Prostate gland (tissue), 2 donors: ENCODE measurements around the gene IL2RA.

Experiments used
- CTCF ChIP-seq, 4 experiments: fragments of 200-600 bp in 2 of 4; fragments of 450-650 bp in 2 of 4; sonication (generic) in 2 of 4; IDR thresholded peaks; 1 replicate in 3 of 4; 2 replicates in 1 of 4; pipeline ENCODE4 v1.5.1; 2016 to 2019; ENCODE audit warnings: antibody characterized with exemption in 4 of 4, mild to moderate bottlenecking in 2 of 4, moderate library complexity in 2 of 4
- POLR2AphosphoS5 ChIP-seq: sonication (generic); formaldehyde crosslinking; IDR thresholded peaks from one replicate; pipeline ENCODE4 v1.6.1; 2017; ENCODE audit warnings: antibody characterized with exemption

DNA sequence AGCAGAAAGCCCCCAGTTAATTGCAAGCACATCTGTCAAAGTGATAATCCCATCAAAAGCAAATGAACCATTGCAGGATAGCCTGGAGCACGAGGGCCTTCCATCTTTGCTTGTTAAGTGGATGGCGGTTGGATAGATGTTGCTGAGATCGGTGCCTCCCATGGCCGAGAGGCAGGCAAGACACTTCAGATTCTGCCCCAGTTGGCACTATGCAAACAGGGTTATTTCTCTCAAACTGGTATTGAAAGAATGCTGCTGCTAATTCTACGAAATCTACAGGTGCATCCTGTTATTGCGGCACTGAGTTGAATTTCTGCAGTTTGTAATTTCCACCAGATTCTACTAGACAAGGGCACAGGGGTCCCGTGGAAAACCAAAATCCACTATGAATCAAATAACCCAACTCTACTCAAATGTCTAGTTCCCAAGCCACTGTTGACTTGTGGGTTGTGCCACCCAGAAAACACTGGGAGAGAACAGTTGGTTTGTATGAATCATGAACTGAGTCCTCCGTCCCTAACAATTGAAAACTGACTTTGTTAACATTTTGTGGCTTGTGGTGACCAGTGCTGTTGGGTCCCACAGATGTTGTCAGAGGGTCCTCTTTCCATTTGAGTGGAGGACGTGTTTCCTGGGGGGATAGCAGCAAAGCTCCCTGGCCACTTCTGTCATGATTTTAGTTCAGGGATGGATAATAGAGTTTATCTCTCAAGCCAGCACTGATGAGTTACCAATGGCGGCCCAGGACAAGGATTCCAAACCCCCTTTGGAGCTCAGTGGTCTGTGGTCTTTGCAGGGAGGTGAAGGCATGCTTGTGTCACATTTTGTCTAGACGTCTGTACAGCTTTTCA, 7.1 kb upstream of the IL2RA start:
- TF ChIP-seq CTCF (IDR thresholded peaks at IDR 0.05) (no peak), POLR2AphosphoS5 (no peak)
